DOHH2 (cell line): ENCODE measurements around the gene SLC1A3.

Experiments used
- CTCF ChIP-seq: fragments of 200-600 bp; sonication (generic); IDR thresholded peaks from one replicate; pipeline ENCODE4 v1.5.1; 2014; ENCODE audit warnings: antibody characterized with exemption, mild to moderate bottlenecking, low read depth, low read length; ENCODE audit not compliant: poor library complexity, severe bottlenecking
- EZH2phosphoT487 ChIP-seq: fragments of 200-600 bp; sonication (generic); IDR thresholded peaks from 2 replicates; pipeline ENCODE4 v1.6.1; 2017; ENCODE audit warnings: borderline replicate concordance, mild to moderate bottlenecking, antibody characterized with exemption, low read length, moderate library complexity, mixed read lengths

- TF ChIP-seq EZH2phosphoT487 (no peak), CTCF (no peak)
Observed at GRCh38 chr5:36662291-36662851, 56.0 kb downstream of the SLC1A3 start.
